Body of pancreas (tissue), 4 donors: Measurements from ENCODE around the gene SLC39A7.

Experiments
- POLR2A ChIP-seq, 3 donors: fragments of 450-650 bp; IDR thresholded peaks; one replicate each; pipeline ENCODE4 v1.6.1; 2016; ENCODE audit warnings: antibody characterized with exemption in 3 of 3, mild to moderate bottlenecking in 2 of 3
- TF ChIP-seq, protein P1 (sequence below), 7 experiments: fragments of 450-650 bp in 4 of 7; fragments of 200-600 bp in 3 of 7; sonication (generic) in 3 of 7; IDR thresholded peaks; one replicate each; pipeline ENCODE4 v1.5.1; 2016 to 2019; ENCODE audit warnings: antibody characterized with exemption in 7 of 7

DNA sequence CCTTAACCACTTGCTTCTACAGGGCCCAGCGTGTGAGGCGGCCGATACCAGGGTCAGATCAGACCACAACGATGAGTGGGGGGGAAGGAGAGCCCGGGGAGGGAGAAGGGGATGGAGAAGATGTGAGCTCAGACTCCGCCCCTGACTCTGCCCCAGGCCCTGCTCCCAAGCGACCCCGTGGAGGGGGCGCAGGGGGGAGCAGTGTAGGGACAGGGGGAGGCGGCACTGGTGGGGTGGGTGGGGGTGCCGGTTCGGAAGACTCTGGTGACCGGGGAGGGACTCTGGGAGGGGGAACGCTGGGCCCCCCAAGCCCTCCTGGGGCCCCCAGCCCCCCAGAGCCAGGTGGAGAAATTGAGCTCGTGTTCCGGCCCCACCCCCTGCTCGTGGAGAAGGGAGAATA is 10.5 kb downstream of the SLC39A7 start:
- TF ChIP-seq, protein P1, sequence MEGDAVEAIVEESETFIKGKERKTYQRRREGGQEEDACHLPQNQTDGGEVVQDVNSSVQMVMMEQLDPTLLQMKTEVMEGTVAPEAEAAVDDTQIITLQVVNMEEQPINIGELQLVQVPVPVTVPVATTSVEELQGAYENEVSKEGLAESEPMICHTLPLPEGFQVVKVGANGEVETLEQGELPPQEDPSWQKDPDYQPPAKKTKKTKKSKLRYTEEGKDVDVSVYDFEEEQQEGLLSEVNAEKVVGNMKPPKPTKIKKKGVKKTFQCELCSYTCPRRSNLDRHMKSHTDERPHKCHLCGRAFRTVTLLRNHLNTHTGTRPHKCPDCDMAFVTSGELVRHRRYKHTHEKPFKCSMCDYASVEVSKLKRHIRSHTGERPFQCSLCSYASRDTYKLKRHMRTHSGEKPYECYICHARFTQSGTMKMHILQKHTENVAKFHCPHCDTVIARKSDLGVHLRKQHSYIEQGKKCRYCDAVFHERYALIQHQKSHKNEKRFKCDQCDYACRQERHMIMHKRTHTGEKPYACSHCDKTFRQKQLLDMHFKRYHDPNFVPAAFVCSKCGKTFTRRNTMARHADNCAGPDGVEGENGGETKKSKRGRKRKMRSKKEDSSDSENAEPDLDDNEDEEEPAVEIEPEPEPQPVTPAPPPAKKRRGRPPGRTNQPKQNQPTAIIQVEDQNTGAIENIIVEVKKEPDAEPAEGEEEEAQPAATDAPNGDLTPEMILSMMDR (IDR thresholded peaks at IDR 0.05), result no peak
- no peak for TF ChIP-seq POLR2A (IDR thresholded peaks at IDR 0.05)
